Vagina (tissue), 2 donors: Measurements from ENCODE around the gene ZNF74. TPM values are rescaled to one million over a fixed set of nuclear protein-coding genes. Genes with fewer than 3 reads are reported as not detected.

Experiments
- DNase-seq, 2 donors: peaks; one replicate each; pipeline ENCODE4 v3.0.0-alpha.2; 2017; ENCODE audit errors: extremely low spot score in 2 of 2
- H3K27ac ChIP-seq: fragments of 200-600 bp; sonication (generic); one replicate; pipeline ENCODE4 v1.5.1; 2019
- H3K27me3 ChIP-seq: fragments of 200-600 bp; sonication (generic); one replicate; pipeline ENCODE4 v1.5.1; 2019
- H3K36me3 ChIP-seq, 2 donors: fragments of 200-600 bp; sonication (generic); one replicate each; pipeline ENCODE4 v1.5.1; 2017 to 2019
- H3K4me1 ChIP-seq: fragments of 200-600 bp; sonication (generic); one replicate; pipeline ENCODE4 v1.5.1; 2019
- H3K4me3 ChIP-seq, 2 donors: fragments of 200-600 bp; sonication (generic); 1 replicate in 1 of 2; 2 replicates in 1 of 2; pipeline ENCODE4 v1.5.1; 2016 to 2019
- H3K9me3 ChIP-seq: fragments of 200-600 bp; sonication (generic); one replicate; pipeline ENCODE4 v1.5.1; 2019
- CTCF ChIP-seq, 3 experiments: fragments of 450-650 bp in 2 of 3; fragments of 200-600 bp in 1 of 3; sonication (generic) in 1 of 3; IDR thresholded peaks; one replicate each; pipeline ENCODE4 v1.5.1; 2017 to 2019; ENCODE audit warnings: antibody characterized with exemption in 3 of 3, mild to moderate bottlenecking in 2 of 3, moderate library complexity in 2 of 3
- POLR2A ChIP-seq, 2 donors: fragments of 450-650 bp; IDR thresholded peaks; one replicate each; pipeline ENCODE4 v1.6.1; 2017; ENCODE audit warnings: antibody characterized with exemption in 2 of 2, mild to moderate bottlenecking in 2 of 2, moderate library complexity in 2 of 2
- POLR2AphosphoS5 ChIP-seq, 2 donors: sonication (generic); formaldehyde crosslinking; IDR thresholded peaks; one replicate each; pipeline ENCODE4 v1.9.0; 2017; ENCODE audit warnings: antibody characterized with exemption in 2 of 2, mild to moderate bottlenecking in 2 of 2, low read depth in 1 of 2; ENCODE audit not compliant: insufficient read depth in 1 of 2
- intact Hi-C: fragments of 100-400 bp; cut with DNase I; formaldehyde crosslinking; loops from one replicate; pipeline ENCODE4 v1.15.1; 2023
- total RNA-seq: library from RNA; depleted of rRNA; stranded (reverse); fragments of >200 nt; gene quantifications from one replicate; pipeline ENCODE4 v1.2.3, GENCODE V29; 2016

Gene ZNF74
- total RNA-seq, 1 donor from 2014 or later, result 11.0 TPM

DNA sequence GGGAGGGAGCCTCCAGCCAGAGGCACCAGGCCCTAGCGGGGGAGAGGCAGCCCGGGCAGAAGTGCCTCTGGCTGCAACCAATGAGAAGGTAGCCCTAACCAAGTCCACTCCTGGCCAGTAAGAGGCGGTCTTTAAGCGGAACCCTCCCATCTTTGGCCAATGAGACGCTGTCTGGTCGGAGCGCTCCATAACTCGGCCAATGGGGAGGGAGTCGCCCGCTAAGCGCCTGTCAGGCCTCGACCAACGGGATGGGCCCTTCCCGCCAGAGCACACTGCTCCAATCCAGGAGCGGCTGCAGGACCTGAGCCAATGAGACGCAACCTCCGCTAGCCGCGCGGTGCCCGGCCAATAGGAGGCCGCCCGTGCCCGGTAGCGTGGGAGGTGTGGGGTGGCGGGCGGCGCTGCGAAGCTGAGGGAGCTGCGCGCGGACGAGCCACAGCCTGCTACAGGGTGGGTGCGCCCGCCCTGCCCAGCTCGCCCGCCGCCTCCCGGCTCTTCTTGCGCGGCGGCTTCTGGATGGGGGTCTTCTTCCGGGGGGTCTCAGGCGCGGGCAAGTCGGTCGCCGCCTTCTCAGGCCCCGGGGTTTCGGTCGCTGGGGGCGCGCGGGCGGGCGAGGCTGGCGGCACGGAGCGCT, 31.1 kb downstream of the ZNF74 start:
- Histone ChIP-seq H3K9me3 (no peaks in the 10 kb centered on the region), H3K4me3 (peak overlapping the region in 1 of 2 donors; percentile 22), H3K4me1 (peaks cover 51% of the 10 kb centered on the region), H3K27me3 (no peaks in the 10 kb centered on the region), H3K36me3 (no peaks in the 10 kb centered on the region), H3K27ac (peak overlapping the region; percentile 78)
- DNase-seq, result no peak
- no peak for TF ChIP-seq POLR2A (IDR thresholded peaks at IDR 0.05)
- peak in 1 of 2 donors; percentile 46 for TF ChIP-seq POLR2AphosphoS5 (IDR thresholded peaks at IDR 0.05; ENCODE audit: insufficient read depth in 1 of 2, low read depth in 1 of 2)
- intact Hi-C loops, result loop anchor here (5.0 to 10.0 kb wide), 2 partner anchors 32 to 70 kb away; partner anchors contain the start of gene KLHL22

DNA sequence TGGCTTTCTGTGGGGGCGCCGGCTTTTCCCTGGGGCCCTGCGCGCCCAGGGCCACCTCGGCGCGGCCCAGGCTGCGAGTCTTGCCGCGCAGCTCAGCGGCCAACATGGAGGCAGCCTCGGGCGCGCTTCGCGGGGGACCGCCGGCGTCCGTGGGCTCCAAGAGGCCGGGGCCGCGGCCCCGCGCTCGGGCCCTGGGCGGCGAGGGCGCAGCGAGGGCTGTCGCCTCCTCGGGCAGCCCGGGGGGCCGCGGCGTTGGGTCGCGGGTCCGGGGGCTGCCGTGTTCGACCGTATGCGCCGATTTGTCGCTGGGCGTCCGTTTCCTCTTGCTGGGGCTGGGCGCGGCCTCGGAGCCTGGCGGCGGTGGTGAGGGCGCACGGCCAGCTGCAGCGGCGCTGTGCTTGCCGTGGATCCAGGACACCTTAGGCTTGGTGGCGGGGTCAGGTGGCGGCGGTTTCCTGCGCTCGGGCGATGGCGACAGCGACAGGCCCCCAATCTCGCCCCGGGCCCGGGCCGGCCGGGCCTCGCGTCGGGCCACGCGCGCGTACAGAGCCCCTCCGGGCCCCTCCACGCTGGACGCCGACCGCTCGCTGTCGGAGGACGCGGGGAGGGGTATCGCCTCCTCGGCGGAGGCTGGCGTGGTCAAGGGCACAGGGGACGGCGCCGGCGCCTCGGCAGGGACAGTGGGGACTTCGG, 31.8 kb downstream of the ZNF74 start:
- H3K4me1 ChIP-seq, result peaks cover 58% of the 10 kb centered on the region
- DNase-seq, result no peak
- H3K4me3 ChIP-seq, result peak overlapping the region in 1 of 2 donors; percentile 22
- intact Hi-C loops, result loop anchor here (10.0 kb wide), 1 partner anchor 69 kb away; the partner anchor contains the start of gene KLHL22
- H3K27ac ChIP-seq, result no peak overlapping the region
- no peaks in the 10 kb centered on the region for H3K27me3 ChIP-seq
- no peaks in the 10 kb centered on the region for H3K36me3 ChIP-seq
- H3K9me3 ChIP-seq, result no peaks in the 10 kb centered on the region
- TF ChIP-seq POLR2AphosphoS5 (IDR thresholded peaks at IDR 0.05; ENCODE audit: insufficient read depth in 1 of 2, low read depth in 1 of 2), result no peak
- TF ChIP-seq POLR2A (IDR thresholded peaks at IDR 0.05), result no peak
- no peak for TF ChIP-seq CTCF (IDR thresholded peaks at IDR 0.05)

DNA sequence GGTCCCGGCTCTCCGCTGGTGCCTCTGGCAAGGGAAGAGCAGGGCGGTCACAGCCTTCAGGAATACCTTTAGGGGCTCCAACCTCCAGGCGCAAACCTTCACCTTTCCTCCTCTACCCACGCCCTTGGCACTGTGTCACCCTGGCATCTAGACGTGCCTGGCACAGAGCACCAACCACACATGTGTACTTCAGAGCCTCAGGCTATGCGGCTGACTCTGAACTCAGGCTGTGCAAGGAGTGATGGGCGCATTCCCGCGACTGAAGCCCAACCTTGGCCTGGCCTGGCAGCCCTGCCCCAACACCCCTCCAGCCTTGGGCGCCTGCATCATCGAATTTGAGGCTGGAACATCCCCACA, 32.3 kb downstream of the ZNF74 start:
- Histone ChIP-seq H3K4me1 (peaks cover 63% of the 10 kb centered on the region), H3K4me3 (peak overlapping the region in 1 of 2 donors; percentile 22)

DNA sequence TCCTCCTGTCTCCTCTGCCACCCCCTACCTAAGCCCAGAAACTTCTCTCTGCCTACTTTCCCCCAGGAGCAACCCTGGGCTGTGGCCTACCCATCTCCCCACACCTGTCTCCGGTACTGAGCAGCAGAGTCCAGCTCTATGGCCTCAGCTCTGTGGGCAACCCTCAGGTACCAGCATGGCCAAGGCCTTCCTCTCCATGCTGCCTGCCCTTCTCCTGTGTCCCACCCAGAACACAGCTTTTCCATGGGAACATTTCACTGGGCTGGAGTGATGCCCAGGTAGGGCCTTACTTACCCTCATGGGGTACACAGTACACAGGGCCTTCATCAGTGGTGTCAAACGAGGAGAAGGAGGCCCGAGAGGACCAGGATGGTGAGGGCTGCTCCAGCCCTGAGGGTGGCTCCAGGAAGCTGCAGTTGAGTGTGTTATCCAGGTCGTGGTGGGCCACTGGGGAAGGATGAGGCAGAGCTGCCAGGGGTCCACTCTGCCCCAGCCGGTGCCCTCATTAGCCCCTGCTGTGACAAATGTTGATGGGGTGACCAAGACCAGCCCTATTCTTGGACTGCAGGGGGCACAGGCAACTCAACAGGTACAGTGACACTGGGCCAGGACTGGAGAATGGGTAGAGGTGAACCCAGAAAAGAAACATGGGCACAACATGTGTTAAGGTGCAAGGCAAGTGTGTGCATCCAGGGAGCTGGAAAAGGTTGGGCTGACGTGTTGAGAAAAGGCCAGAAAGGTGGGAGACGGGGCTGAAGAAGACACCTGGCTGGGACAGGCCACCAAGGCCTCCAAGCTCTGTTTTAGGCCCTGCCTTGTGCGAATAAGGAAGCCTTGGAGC, 33.4 kb downstream of the ZNF74 start:
- Histone ChIP-seq H3K27me3 (no peaks in the 10 kb centered on the region), H3K27ac (no peak overlapping the region), H3K4me1 (peaks cover 67% of the 10 kb centered on the region), H3K36me3 (no peaks in the 10 kb centered on the region), H3K4me3 (no peak overlapping the region), H3K9me3 (no peaks in the 10 kb centered on the region)
- DNase-seq, result no peak
- intact Hi-C loops, result loop anchor here (10.0 kb wide), 1 partner anchor 67 kb away; the partner anchor contains the start of gene KLHL22
- TF ChIP-seq POLR2A (IDR thresholded peaks at IDR 0.05) (no peak), POLR2AphosphoS5 (IDR thresholded peaks at IDR 0.05; ENCODE audit: insufficient read depth in 1 of 2, low read depth in 1 of 2) (no peak), CTCF (IDR thresholded peaks at IDR 0.05) (no peak)

More for the DNA sequence above, 32.3 kb downstream of the ZNF74 start:
- H3K36me3 ChIP-seq, result no peaks in the 10 kb centered on the region
- no peak for DNase-seq
- TF ChIP-seq CTCF (IDR thresholded peaks at IDR 0.05) (no peak), POLR2A (IDR thresholded peaks at IDR 0.05) (no peak), POLR2AphosphoS5 (IDR thresholded peaks at IDR 0.05; ENCODE audit: insufficient read depth in 1 of 2, low read depth in 1 of 2) (no peak)
- no peaks in the 10 kb centered on the region for H3K27me3 ChIP-seq
- no peak overlapping the region for H3K27ac ChIP-seq
- intact Hi-C loops, result loop anchor here (10.0 kb wide), 1 partner anchor 69 kb away; the partner anchor contains the start of gene KLHL22
- no peaks in the 10 kb centered on the region for H3K9me3 ChIP-seq

- Histone ChIP-seq H3K9me3 (no peaks in the 10 kb centered on the region), H3K36me3 (no peaks in the 10 kb centered on the region), H3K4me3 (no peak overlapping the region), H3K4me1 (peaks cover 60% of the 10 kb centered on the region), H3K27me3 (no peaks in the 10 kb centered on the region), H3K27ac (no peak overlapping the region)
- intact Hi-C loops, result loop anchor here (10.0 kb wide), 1 partner anchor 67 kb away; the partner anchor contains the start of gene KLHL22
- TF ChIP-seq POLR2A (IDR thresholded peaks at IDR 0.05) (no peak), POLR2AphosphoS5 (IDR thresholded peaks at IDR 0.05; ENCODE audit: insufficient read depth in 1 of 2, low read depth in 1 of 2) (no peak), CTCF (IDR thresholded peaks at IDR 0.05) (no peak)
- DNase-seq, result no peak
These were observed 34.0 kb downstream of the ZNF74 start for GRCh38 chr22:20427945-20428417.
